GM06990 (cell line): ENCODE results near the gene PCBP1.

Experiments used
- DNase-seq: peaks from one replicate; pipeline ENCODE4 v3.0.0-alpha.2; 2011; ENCODE audit not compliant: insufficient read length; ENCODE audit errors: extremely low read depth
- H3K27me3 ChIP-seq: replicated peaks from 2 replicates; pipeline ENCODE4 v1.6.0; 2011; ENCODE audit warnings: low read length; ENCODE audit not compliant: control insufficient read depth, insufficient read depth
- H3K36me3 ChIP-seq: 2 replicates; pipeline ENCODE4 v1.5.1; 2011; ENCODE audit warnings: low read length; ENCODE audit not compliant: control insufficient read depth, insufficient read depth
- H3K4me3 ChIP-seq: replicated peaks from 2 replicates; pipeline ENCODE4 v1.5.1; 2011; ENCODE audit warnings: low read depth, mild to moderate bottlenecking, control low read depth, low read length
- CTCF ChIP-seq: IDR thresholded peaks from 2 replicates; pipeline ENCODE4 v1.5.1; 2011; ENCODE audit warnings: low read length, control low read depth, mild to moderate bottlenecking, inconsistent platforms; ENCODE audit not compliant: insufficient read depth, poor library complexity, severe bottlenecking

Gene PCBP1

GRCh38 chr2:70081221-70081620 is 6.1 kb upstream of the PCBP1 start:
- peaks cover 6% of the 10 kb centered on the region for H3K36me3 ChIP-seq
- DNase-seq, result no peak

GRCh38 chr2:70083344-70084156 is 3.7 kb upstream of the PCBP1 start:
- Histone ChIP-seq H3K36me3 (peaks cover 6% of the 10 kb centered on the region), H3K4me3 (peak overlapping the region; percentile 20; the same call in 1 of the 2 replicates), H3K27me3 (no peaks in the 10 kb centered on the region)
- no peak for TF ChIP-seq CTCF
- DNase-seq, result peak; percentile 55

More at GRCh38 chr2:70081221-70081620, 6.1 kb upstream of the PCBP1 start:
- no peaks in the 10 kb centered on the region for H3K27me3 ChIP-seq
- TF ChIP-seq CTCF, result no peak
- no peak overlapping the region for H3K4me3 ChIP-seq

- TF ChIP-seq CTCF, result no peak
- peak; percentile 75 for DNase-seq
- H3K4me3 ChIP-seq, result peak overlapping the region; percentile 69
- H3K36me3 ChIP-seq, result peaks cover 5% of the 10 kb centered on the region
- H3K27me3 ChIP-seq, result no peaks in the 10 kb centered on the region
Measured at GRCh38 chr2:70084973-70085710, 2.1 kb upstream of the PCBP1 start.

GRCh38 chr2:70085711-70086277 is 1.5 kb upstream of the PCBP1 start:
- no peak for TF ChIP-seq CTCF
- H3K27me3 ChIP-seq, result no peaks in the 10 kb centered on the region
- peaks cover 5% of the 10 kb centered on the region for H3K36me3 ChIP-seq
- no peak for DNase-seq
- H3K4me3 ChIP-seq, result peak overlapping the region; percentile 69

GRCh38 chr2:70086278-70086837 is 919 bp upstream of the PCBP1 start:
- Histone ChIP-seq H3K36me3 (peaks cover 5% of the 10 kb centered on the region), H3K27me3 (no peaks in the 10 kb centered on the region), H3K4me3 (peak overlapping the region; percentile 69)
- DNase-seq, result peak; percentile 91
- no peak for TF ChIP-seq CTCF
